Spleen (tissue), 11 donors: Measurements from ENCODE around the gene CBARP. TPM values are rescaled to one million over a fixed set of nuclear protein-coding genes. Genes with fewer than 3 reads are reported as not detected.

Source experiments
- DNase-seq: peaks from one replicate; pipeline ENCODE4 v3.0.0-alpha.2; 2020
- H3K27ac ChIP-seq, 8 donors: fragments of 200-600 bp; sonication (generic) in 7 of 8; 1 replicate in 4 of 8; 2 replicates in 4 of 8; pipeline versions ENCODE4 v1.5.0 to v1.8.0; 2016 to 2021; ENCODE audit warnings: inconsistent platforms in 4 of 8, mild to moderate bottlenecking in 4 of 8, moderate library complexity in 1 of 8
- H3K27me3 ChIP-seq, 7 donors: fragments of 200-600 bp; sonication (generic) in 6 of 7; replicated peaks in 1 of 7; 1 replicate in 4 of 7; 2 replicates in 3 of 7; pipeline versions ENCODE4 v1.5.0 to v1.8.0; 2016 to 2021; ENCODE audit warnings: inconsistent platforms in 3 of 7, mild to moderate bottlenecking in 1 of 7
- H3K36me3 ChIP-seq, 6 donors: fragments of 200-600 bp; sonication (generic) in 5 of 6; 1 replicate in 4 of 6; 2 replicates in 2 of 6; pipeline versions ENCODE4 v1.5.0 to v1.8.0; 2016 to 2021; ENCODE audit warnings: inconsistent platforms in 2 of 6
- H3K4me1 ChIP-seq, 6 donors: fragments of 200-600 bp; sonication (generic) in 5 of 6; 1 replicate in 3 of 6; 2 replicates in 3 of 6; pipeline versions ENCODE4 v1.5.0 to v1.8.0; 2016 to 2021; ENCODE audit warnings: inconsistent platforms in 3 of 6
- H3K4me3 ChIP-seq, 8 donors: fragments of 200-600 bp; sonication (generic) in 7 of 8; 1 replicate in 4 of 8; 2 replicates in 4 of 8; pipeline versions ENCODE4 v1.5.0 to v1.8.0; 2016 to 2021; ENCODE audit warnings: inconsistent platforms in 4 of 8, mild to moderate bottlenecking in 4 of 8, moderate library complexity in 2 of 8
- H3K9me3 ChIP-seq, 8 donors: fragments of 200-600 bp; sonication (generic) in 7 of 8; 1 replicate in 4 of 8; 2 replicates in 4 of 8; pipeline versions ENCODE4 v1.5.0 to v1.8.0; 2016 to 2021; ENCODE audit warnings: inconsistent platforms in 4 of 8
- POLR2A ChIP-seq, 3 donors: fragments of 450-650 bp; IDR thresholded peaks; one replicate each; pipeline ENCODE4 v1.5.1; 2017; ENCODE audit warnings: antibody characterized with exemption in 3 of 3, mild to moderate bottlenecking in 1 of 3
- POLR2AphosphoS5 ChIP-seq, 3 donors: sonication (generic); formaldehyde crosslinking; IDR thresholded peaks; one replicate each; pipeline ENCODE4 v1.5.1; 2017; ENCODE audit warnings: antibody characterized with exemption in 3 of 3
- WGBS, 5 donors: extraction: QIAGEN DNeasy Blood & Tissue Kit in 3 of 5; methylation state at CpG; one replicate each; pipeline versions ENCODE4 v1.1.5 to v1.1.7; 2013 to 2018; 5-methylcytosine and 5-hydroxymethylcytosine counted together
- intact Hi-C: fragments of 100-400 bp; cut with DNase I; formaldehyde crosslinking; loops from one replicate; pipeline ENCODE4 v1.15.0; 2023; ENCODE audit warnings: low total_unique reads
- polyA plus RNA-seq, 3 donors: library from polyadenylated mRNA; stranded (reverse); fragments of 200-250 nt; gene quantifications; one replicate each; pipeline ENCODE4 v1.2.1, GENCODE V29; 2013
- total RNA-seq, 7 donors: library from RNA; depleted of rRNA in 3 of 7; stranded (reverse); fragments of >200 nt in 3 of 7; fragmentation: NEBNext Ultra II Directional in 4 of 7; extraction: Animal tissue kit (Norgen Biotek cat#: 25700) in 4 of 7; gene quantifications; one replicate each; pipeline versions ENCODE4 v1.1.0 to v1.2.1, GENCODE V29; 2016 to 2021
- TF ChIP-seq, protein P1 (sequence below), 11 experiments: fragments of 200-600 bp in 7 of 11; fragments of 450-650 bp in 4 of 11; sonication (generic) in 4 of 11; IDR thresholded peaks in 8 of 11; conservative IDR thresholded peaks in 3 of 11; 1 replicate in 7 of 11; 2 replicates in 4 of 11; pipeline versions ENCODE4 v1.4.0 to v1.8.0; 2016 to 2021; ENCODE audit warnings: antibody characterized with exemption in 11 of 11, inconsistent platforms in 4 of 11, mild to moderate bottlenecking in 1 of 11
- donor health status: healthy with polysubstance abuse.
- donor health status: DM: no; HTN: no; CAD: no; lungs with moderate emphysema.
- donor health status: DM: no; HTN: no; CAD: no.
- donor health status: Bipolar disorder and iron deficiency.
- donor health status: healthy.
- donor health status: DM: no; HTN: no; CAD: no.
- donor health status: DM: yes; HTN: yes; CAD: no.

Gene CBARP
- total and polyA plus RNA-seq, 10 donors: 0.05 to 1.2 (median 0.41) TPM; not detected in 2

- Histone ChIP-seq H3K4me3 (peak overlapping the region in 5 of 8 donors; percentile 9 to 61 (median 21)), H3K27me3 (peaks cover 0 to 14% (median 0%) of the 10 kb centered on the region in 7 donors), H3K4me1 (peaks cover 52 to 94% (median 83%) of the 10 kb centered on the region in 6 donors), H3K27ac (peak overlapping the region; percentile 45 to 100 (median 94)), H3K36me3 (peaks cover 0 to 15% (median 0%) of the 10 kb centered on the region in 6 donors), H3K9me3 (no peaks in the 10 kb centered on the region)
- intact Hi-C loops: loop anchor here (2.0 kb wide), 1 partner anchor 23 kb away; no protein-coding TSS in a partner anchor
- peak; percentile 97 for DNase-seq
- TF ChIP-seq, protein P1, sequence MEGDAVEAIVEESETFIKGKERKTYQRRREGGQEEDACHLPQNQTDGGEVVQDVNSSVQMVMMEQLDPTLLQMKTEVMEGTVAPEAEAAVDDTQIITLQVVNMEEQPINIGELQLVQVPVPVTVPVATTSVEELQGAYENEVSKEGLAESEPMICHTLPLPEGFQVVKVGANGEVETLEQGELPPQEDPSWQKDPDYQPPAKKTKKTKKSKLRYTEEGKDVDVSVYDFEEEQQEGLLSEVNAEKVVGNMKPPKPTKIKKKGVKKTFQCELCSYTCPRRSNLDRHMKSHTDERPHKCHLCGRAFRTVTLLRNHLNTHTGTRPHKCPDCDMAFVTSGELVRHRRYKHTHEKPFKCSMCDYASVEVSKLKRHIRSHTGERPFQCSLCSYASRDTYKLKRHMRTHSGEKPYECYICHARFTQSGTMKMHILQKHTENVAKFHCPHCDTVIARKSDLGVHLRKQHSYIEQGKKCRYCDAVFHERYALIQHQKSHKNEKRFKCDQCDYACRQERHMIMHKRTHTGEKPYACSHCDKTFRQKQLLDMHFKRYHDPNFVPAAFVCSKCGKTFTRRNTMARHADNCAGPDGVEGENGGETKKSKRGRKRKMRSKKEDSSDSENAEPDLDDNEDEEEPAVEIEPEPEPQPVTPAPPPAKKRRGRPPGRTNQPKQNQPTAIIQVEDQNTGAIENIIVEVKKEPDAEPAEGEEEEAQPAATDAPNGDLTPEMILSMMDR (IDR thresholded peaks at IDR 0.05 in 8 of 11, conservative IDR thresholded peaks at IDR 0.05 in 3 of 11): peak; percentile 87 to 99 (median 97)
- TF ChIP-seq POLR2A (IDR thresholded peaks at IDR 0.05): no peak
- TF ChIP-seq POLR2AphosphoS5 (IDR thresholded peaks at IDR 0.05): peak; percentile 59 to 80 (median 68)
- WGBS, 5 donors: 54 to 78% (median 57%) methylated on average over 15 to 33 of the region's 33 CpGs
These were observed 6.2 kb upstream of the CBARP start for GRCh38 chr19:1243768-1244692.

DNA sequence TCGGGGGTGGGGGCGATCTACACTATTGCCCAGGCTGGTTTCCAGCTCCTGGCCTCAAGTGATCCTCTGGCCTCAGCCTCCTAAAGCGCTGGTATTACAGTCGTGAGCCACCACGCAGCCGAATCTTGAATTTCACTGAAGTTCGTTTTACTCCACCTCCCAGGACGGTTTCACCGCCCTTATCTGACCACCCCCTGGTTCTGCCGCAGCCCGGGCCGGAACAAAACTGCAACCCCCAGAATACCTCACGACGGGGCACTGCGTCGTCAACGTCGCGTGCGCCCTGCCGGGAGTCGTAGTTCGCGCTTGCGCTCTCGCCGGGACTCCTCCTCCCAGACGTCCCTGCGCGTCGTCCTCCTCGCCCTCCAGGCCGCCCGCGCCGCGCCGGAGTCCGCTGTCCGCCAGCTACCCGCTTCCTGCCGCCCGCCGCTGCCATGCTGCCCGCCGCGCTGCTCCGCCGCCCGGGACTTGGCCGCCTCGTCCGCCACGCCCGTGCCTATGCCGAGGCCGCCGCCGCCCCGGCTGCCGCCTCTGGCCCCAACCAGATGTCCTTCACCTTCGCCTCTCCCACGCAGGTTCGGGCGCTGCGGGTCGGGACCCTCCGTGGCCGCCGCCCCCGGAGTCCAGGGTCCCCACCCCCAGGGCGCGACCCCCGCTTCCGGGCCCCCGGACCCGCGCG lies 3.8 kb upstream of the CBARP start, which contains the start of gene ATP5F1D:
ATP5F1D (plus strand) TSS at position 335 of the 679 bp plus-strand sequence; CDS start at position 435, 100 bp downstream.
- no peaks in the 10 kb centered on the region for H3K9me3 ChIP-seq
- peak; percentile 98 for DNase-seq
- intact Hi-C loops: no loop called here
- H3K4me1 ChIP-seq: peaks cover 52 to 94% (median 87%) of the 10 kb centered on the region in 6 donors
- TF ChIP-seq POLR2A (IDR thresholded peaks at IDR 0.05): peak in 1 of 3 donors; percentile 25
- TF ChIP-seq, protein P1 (IDR thresholded peaks at IDR 0.05 in 8 of 11, conservative IDR thresholded peaks at IDR 0.05 in 3 of 11): peak in 2 of 11 experiments; percentile 13 to 27
- peak; percentile 88 to 93 (median 91) for TF ChIP-seq POLR2AphosphoS5 (IDR thresholded peaks at IDR 0.05)
- peak within 1 kb of the TSS; percentile 62 to 97 (median 78) for H3K4me3 ChIP-seq
- peaks cover 0 to 15% (median 0%) of the 10 kb centered on the region in 6 donors for H3K36me3 ChIP-seq
- peak within 1 kb of the TSS; percentile 85 to 100 (median 92) for H3K27ac ChIP-seq
- WGBS, 5 donors: 0 to 1% (median 1%) methylated on average over 51 to 79 of the region's 79 CpGs
- peaks cover 0 to 37% (median 14%) of the 10 kb centered on the region in 7 donors for H3K27me3 ChIP-seq

- intact Hi-C loops: no loop called here
- WGBS, 5 donors: 59 to 71% (median 60%) methylated on average over 14 to 15 of the region's 15 CpGs
- TF ChIP-seq POLR2AphosphoS5 (IDR thresholded peaks at IDR 0.05) (no peak), POLR2A (IDR thresholded peaks at IDR 0.05) (no peak)
- TF ChIP-seq, protein P1 (IDR thresholded peaks at IDR 0.05 in 8 of 11, conservative IDR thresholded peaks at IDR 0.05 in 3 of 11): no peak
- H3K4me3 ChIP-seq: peak overlapping the region in 6 of 8 donors; percentile 62 to 97 (median 84)
- peaks cover 50 to 94% (median 81%) of the 10 kb centered on the region in 6 donors for H3K4me1 ChIP-seq
- peaks cover 0 to 15% (median 0%) of the 10 kb centered on the region in 6 donors for H3K36me3 ChIP-seq
- peak overlapping the region in 6 of 8 donors; percentile 85 to 100 (median 92) for H3K27ac ChIP-seq
- DNase-seq: no peak
- no peaks in the 10 kb centered on the region for H3K9me3 ChIP-seq
- H3K27me3 ChIP-seq: peaks cover 0 to 44% (median 18%) of the 10 kb centered on the region in 7 donors
These were observed 3.1 kb upstream of the CBARP start for GRCh38 chr19:1240925-1241324.
